Spinal cord (tissue), 10 donors: ENCODE data around the gene SYDE1. TPM values are rescaled to one million over a fixed set of nuclear protein-coding genes. Genes with fewer than 3 reads are reported as not detected.
"Not testable (repeated sequence)": the region's sequence is repeated elsewhere in the genome, so short reads cannot be mapped to it uniquely, and the experiment has no call there.

Source experiments
- DNase-seq, 6 donors: peaks; one replicate each; pipeline versions ENCODE4 v3.0.0 to v3.0.0-alpha.2; 2013 to 2015; ENCODE audit warnings: low spot score in 6 of 6, low read depth in 4 of 6
- H3K27ac ChIP-seq: one replicate; pipeline ENCODE4 v1.5.1; 2013; ENCODE audit warnings: low read depth, low read length, control low read depth
- H3K27me3 ChIP-seq: one replicate; pipeline ENCODE4 v1.6.1; 2013; ENCODE audit warnings: low read length; ENCODE audit not compliant: control insufficient read depth, insufficient read depth
- H3K36me3 ChIP-seq: one replicate; pipeline ENCODE4 v1.6.1; 2013; ENCODE audit warnings: low read length; ENCODE audit not compliant: control insufficient read depth, insufficient read depth
- H3K4me1 ChIP-seq: one replicate; pipeline ENCODE4 v1.6.1; 2013; ENCODE audit warnings: low read length; ENCODE audit not compliant: control insufficient read depth, insufficient read depth
- H3K4me3 ChIP-seq: one replicate; pipeline ENCODE4 v1.5.1; 2013; ENCODE audit warnings: low read depth, low read length, control low read depth
- H3K9me3 ChIP-seq: one replicate; pipeline ENCODE4 v1.6.1; 2013; ENCODE audit warnings: low read length; ENCODE audit not compliant: control insufficient read depth, insufficient read depth
- WGBS: methylation state at CpG from one replicate; pipeline ENCODE4 v1.1.5; 2013; ENCODE audit warnings: missing lambda C conversion rate; ENCODE audit not compliant: insufficient coverage; 5-methylcytosine and 5-hydroxymethylcytosine counted together
- polyA plus RNA-seq, 2 donors: library from polyadenylated mRNA; unstranded; fragments of 120-200 nt; gene quantifications; one replicate each; pipeline ENCODE4 v1.2.1, GENCODE V29; 2013; ENCODE audit not compliant: insufficient read length in 2 of 2
- total RNA-seq, 2 donors: library from RNA; depleted of rRNA in 1 of 2; stranded (reverse); fragments of 120-200 nt in 1 of 2; fragments of >200 nt in 1 of 2; gene quantifications; one replicate each; pipeline versions ENCODE4 v1.2.3 to v1.2.4, GENCODE V29; 2013 to 2014
- donor health status: healthy.

Gene SYDE1
- total and polyA plus RNA-seq, 4 donors = 6.8 to 19.6 (median 12.1) TPM

DNA sequence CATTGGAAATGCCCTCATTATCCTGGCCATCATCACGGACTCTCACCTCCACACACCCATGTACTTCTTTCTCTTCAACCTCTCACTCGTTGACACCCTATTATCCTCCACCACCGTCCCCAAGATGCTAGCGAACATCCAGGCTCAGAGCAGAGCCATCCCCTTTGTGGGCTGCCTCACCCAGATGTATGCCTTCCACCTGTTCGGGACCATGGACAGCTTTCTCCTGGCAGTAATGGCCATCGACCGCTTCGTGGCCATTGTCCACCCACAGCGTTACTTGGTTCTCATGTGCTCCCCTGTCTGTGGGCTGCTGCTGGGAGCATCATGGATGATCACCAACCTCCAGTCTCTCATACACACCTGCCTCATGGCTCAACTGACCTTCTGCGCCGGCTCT lies 20.0 kb upstream of the SYDE1 start:
- Histone ChIP-seq H3K9me3 (no peaks in the 10 kb centered on the region), H3K4me3 (no peak overlapping the region), H3K27me3 (peaks cover 7% of the 10 kb centered on the region), H3K4me1 (peaks cover 2% of the 10 kb centered on the region), H3K36me3 (no peaks in the 10 kb centered on the region), H3K27ac (no peak overlapping the region)
- DNase-seq = no peak
- WGBS = 83% methylated on average over 11 of the region's 11 CpGs

DNA sequence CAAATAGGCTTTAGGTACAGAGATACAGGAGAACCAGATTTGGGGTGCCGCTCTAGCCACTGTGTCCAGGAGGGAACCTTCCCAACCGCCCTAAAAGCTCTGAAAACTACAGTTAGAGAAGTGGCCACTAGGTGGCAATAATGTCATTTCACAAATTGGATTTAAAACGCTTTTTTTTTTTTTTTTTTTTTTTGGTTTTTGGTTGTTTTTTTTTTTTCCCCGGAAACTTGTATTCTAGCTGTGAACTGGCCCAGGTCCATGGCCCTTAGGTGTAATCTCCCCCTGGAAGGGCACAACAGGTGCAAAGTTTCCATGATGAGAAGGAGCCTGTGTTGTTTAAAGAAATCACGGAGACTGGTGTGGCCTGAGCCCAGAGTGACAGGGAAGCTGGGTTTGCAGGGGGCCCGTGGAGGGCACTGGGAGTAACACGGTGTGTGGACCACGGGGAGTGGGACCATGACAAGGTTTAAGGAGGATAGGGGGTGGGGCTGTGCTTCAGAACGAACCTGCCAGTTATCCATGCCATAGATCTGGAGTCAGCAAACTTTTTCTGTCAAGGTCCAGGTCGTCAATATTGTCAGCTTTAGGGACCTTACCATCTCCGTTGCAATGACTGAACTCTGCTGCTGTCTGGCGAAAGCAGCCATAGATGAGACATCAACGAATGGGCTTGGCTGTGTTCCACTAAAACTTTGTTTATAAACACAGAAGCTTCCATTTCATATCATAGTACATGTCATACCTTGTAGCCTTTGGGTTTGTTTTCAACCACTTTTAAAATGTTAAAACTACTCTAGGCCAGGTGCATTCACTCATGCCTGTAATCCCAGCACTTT lies 15.1 kb upstream of the SYDE1 start:
- no peak overlapping the region for H3K4me3 ChIP-seq
- 41% methylated on average over 9 of the region's 13 CpGs for WGBS
- H3K27ac ChIP-seq = no peak overlapping the region
- H3K27me3 ChIP-seq = peaks cover 7% of the 10 kb centered on the region
- H3K9me3 ChIP-seq = no peaks in the 10 kb centered on the region
- H3K4me1 ChIP-seq = peaks cover 4% of the 10 kb centered on the region
- no peaks in the 10 kb centered on the region for H3K36me3 ChIP-seq
- DNase-seq = peak; percentile 35 to 92 (median 62)

DNA sequence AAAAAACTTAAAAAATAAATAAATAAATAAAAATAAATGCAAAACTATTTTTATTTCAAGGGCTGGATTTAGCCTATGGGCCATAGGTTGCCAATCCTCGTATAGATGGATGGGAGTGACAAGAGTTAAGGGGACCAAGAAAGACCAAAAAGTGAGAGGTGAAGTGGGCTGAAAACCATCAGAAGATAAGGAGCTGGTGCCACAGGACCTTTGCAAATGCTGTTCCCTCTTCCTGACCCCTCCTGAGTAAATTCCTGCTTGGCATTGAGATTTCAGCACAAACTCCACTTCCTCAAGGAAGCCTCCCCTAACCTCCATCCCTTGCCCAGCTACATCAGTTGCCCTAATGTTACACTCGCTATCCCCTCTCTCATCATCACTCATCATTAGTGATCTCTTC lies 14.2 kb upstream of the SYDE1 start:
- H3K27ac ChIP-seq = no peak overlapping the region
- H3K4me1 ChIP-seq = peaks cover 4% of the 10 kb centered on the region
- peaks cover 3% of the 10 kb centered on the region for H3K27me3 ChIP-seq
- WGBS = 100% methylated on average over 1 of the region's 2 CpGs
- no peak for DNase-seq
- H3K4me3 ChIP-seq = no peak overlapping the region
- H3K36me3 ChIP-seq = no peaks in the 10 kb centered on the region
- H3K9me3 ChIP-seq = no peaks in the 10 kb centered on the region

DNA sequence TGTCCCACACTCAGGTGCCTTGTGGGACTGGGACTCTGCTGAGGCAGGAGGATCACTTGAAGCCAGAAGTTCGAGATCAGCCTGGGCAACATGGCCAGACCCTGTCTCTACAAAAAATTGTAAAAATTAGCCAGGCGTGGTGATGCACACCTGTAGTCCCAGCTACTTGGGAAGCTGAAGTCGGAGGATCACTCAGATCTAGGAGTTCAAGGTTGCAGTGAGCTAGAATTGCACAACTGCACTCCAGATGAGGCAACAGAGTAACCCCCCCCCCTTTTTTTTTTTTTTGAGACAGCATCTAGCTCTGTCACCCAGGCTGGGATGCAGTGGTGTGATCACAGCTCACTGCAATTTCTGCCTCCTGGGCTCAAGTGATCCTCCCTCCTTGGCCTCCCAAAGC lies 11.0 kb upstream of the SYDE1 start:
- DNase-seq = no peak
- Histone ChIP-seq H3K36me3 (no peaks in the 10 kb centered on the region), H3K9me3 (no peaks in the 10 kb centered on the region), H3K4me3 (no peak overlapping the region), H3K27ac (no peak overlapping the region), H3K4me1 (peaks cover 4% of the 10 kb centered on the region), H3K27me3 (no peaks in the 10 kb centered on the region)
- WGBS = 85% methylated on average over 2 of the region's 3 CpGs

DNA sequence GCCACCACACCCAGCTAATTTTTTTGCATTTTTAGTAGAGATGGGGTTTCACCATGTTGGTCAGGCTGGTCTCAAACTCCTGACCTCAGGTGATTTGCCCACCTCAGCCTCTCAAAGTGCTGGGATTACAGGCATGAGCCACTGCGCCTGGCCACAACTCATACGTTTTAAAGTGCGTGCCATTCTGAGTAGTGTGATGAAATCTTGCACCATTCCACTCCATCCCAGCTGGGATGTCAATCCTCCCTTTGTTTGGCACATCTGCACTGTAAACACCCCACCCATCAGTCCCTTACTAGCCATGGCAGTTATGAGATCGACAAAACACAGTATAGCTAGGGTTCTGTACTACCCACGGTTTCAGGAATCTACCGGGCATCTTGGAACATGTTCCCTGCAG lies 9.2 kb upstream of the SYDE1 start:
- not testable (repeated sequence) for H3K4me3 ChIP-seq, H3K9me3 ChIP-seq, H3K36me3 ChIP-seq, H3K4me1 ChIP-seq, H3K27me3 ChIP-seq, DNase-seq, H3K27ac ChIP-seq
- WGBS = 90% methylated on average over 3 of the region's 6 CpGs

DNA sequence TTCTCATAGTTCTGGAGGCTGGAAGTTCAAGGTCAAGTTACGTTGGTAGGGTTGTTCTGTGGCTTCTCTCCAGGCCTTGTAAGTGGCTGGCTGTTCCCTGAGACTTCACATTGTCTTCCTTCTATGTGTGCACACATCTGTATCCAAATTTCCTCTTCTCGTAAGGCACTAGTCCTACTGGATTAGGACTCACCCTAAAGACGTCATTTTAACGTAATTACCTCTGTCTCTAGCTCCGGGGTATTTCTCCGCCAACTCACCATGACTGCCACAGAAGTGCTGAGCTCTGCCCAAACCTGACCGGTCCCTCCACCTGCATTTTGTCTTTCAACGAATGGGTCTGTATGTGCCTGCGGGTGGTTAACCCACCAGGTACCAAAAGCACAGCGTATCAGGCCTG lies 8.7 kb upstream of the SYDE1 start:
- H3K4me1 ChIP-seq = no peaks in the 10 kb centered on the region
- no peak overlapping the region for H3K27ac ChIP-seq
- H3K36me3 ChIP-seq = no peaks in the 10 kb centered on the region
- H3K4me3 ChIP-seq = no peak overlapping the region
- no peaks in the 10 kb centered on the region for H3K27me3 ChIP-seq
- H3K9me3 ChIP-seq = no peaks in the 10 kb centered on the region
- no peak for DNase-seq
- WGBS = 89% methylated on average over 9 of the region's 10 CpGs

DNA sequence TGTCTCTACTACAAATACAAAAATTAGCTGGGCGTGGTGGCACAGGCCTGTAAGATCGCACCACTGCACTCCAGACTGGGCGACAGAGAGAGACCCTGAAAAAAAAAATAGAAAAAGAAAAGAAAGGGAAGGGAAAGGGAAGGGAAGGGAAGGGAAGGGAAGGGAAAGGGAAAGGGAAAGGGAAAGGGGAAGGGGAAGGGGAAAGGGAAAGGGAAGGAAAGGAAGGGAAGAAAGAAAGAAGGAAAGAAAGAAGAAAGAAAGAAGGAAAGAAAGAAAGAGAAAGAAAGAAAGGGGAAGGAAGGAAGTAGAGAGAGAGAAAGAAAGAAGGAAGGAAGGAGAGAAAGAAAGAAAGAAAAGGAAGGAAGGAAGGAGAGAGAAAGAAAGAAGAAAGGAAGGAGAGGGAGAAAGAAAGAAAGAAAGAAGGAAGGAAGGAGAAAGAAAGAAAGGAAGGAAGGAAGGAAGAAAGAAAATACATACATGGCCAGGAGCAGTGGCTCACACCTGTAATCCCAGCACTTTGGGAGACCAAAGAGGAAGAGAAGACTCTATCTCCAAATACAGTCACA lies 8.1 kb upstream of the SYDE1 start:
- DNase-seq = no peak
- Histone ChIP-seq H3K4me1 (no peaks in the 10 kb centered on the region), H3K9me3 (no peaks in the 10 kb centered on the region), H3K27me3 (no peaks in the 10 kb centered on the region), H3K4me3 (no peak overlapping the region), H3K36me3 (no peaks in the 10 kb centered on the region), H3K27ac (no peak overlapping the region)
- no CpG with 5 or more reads among the region's 3 CpGs for WGBS

DNA sequence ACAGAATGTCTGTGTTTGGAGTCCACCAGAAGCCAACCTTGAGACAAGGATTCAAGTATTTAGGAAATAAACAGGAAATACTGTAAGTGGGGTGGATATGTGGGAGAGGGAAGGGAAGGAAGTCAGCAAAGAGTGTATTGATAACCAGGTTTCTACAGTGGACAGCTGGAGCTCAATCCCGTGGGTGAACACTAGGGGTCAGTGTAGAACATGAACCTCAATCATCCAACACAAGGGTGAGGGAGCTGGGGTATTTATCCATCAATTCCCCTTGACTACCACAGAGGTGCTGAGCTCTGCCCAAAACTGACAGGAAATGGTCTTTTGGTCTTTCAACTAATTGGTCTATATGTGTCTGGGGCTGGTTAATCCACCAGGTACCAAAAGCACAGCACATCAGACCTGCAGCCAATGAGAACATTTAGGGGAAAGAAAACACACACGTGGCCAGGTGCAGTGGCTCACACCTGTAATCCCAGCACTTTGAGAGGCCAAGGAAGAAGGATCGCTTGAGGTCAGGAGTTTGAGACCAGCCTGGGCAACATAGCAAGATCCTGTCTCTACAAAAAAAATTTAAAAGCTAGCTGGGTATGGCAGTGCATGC lies 5.6 kb upstream of the SYDE1 start:
- Histone ChIP-seq H3K4me3 (no peak overlapping the region), H3K4me1 (no peaks in the 10 kb centered on the region), H3K27me3 (no peaks in the 10 kb centered on the region), H3K36me3 (no peaks in the 10 kb centered on the region), H3K27ac (no peak overlapping the region), H3K9me3 (peaks cover 2% of the 10 kb centered on the region)
- 82% methylated on average over 2 of the region's 3 CpGs for WGBS
- peak in 1 of 6 donors; percentile 15 for DNase-seq

DNA sequence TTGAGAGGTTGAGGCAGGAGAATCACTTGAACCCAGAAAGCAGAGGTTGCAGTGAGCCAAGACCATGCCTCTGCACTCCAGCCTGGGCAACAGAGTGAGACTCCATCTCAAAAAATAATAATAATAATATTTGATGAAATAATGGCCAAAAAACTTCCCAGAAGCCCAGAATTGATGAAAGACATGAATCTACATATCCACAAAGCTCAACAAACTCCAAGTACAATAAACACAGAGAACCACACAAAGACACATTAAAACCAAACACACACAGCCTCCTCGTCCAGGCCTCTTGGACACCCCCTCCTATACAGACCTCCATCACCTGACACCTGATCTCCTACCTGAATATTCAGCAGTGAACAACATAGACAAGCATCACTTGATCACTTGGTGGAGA lies 3.2 kb upstream of the SYDE1 start:
- 88% methylated on average over 1 of the region's 1 CpG for WGBS
- Histone ChIP-seq H3K27me3 (peaks cover 12% of the 10 kb centered on the region), H3K4me1 (peaks cover 18% of the 10 kb centered on the region), H3K36me3 (peaks cover 3% of the 10 kb centered on the region), H3K4me3 (no peak overlapping the region), H3K27ac (no peak overlapping the region), H3K9me3 (peaks cover 2% of the 10 kb centered on the region)
- no peak for DNase-seq

DNA sequence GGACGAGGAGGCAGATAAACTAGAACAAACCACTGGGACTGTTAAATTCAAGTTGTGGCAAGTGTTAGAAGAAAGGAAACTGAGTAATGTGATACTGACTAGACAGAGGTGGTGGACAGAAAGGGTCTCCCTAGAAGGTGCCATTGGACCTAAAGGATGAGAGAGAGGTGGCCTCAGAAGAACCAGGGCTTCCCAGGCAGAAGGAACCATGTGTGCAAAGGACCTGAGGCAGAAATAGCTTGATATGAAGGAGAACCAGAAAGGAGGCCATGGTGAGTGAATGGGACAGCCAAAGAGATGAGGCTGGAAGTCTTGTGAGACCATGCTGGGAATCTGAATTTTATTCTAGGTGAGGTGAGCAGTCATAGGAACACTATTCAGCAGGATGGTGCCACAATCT lies 2.8 kb upstream of the SYDE1 start:
- H3K27me3 ChIP-seq = peaks cover 12% of the 10 kb centered on the region
- peaks cover 20% of the 10 kb centered on the region for H3K4me1 ChIP-seq
- peaks cover 7% of the 10 kb centered on the region for H3K36me3 ChIP-seq
- 56% methylated on average over 1 of the region's 1 CpG for WGBS
- H3K9me3 ChIP-seq = peaks cover 2% of the 10 kb centered on the region
- DNase-seq = no peak
- no peak overlapping the region for H3K4me3 ChIP-seq
- H3K27ac ChIP-seq = no peak overlapping the region
